ENCODE data around the gene TTLL3. TPM values are rescaled to one million over a fixed set of nuclear protein-coding genes. Genes with fewer than 3 reads are reported as not detected.

The TTLL3 gene
- total RNA-seq, 3 donors from 2014 or later (not counting 1 experiment from before 2014, with no cell fraction given): 133 to 137 (median 136) TPM

GRCh38 chr3:9834520-9835380 lies 24.7 kb downstream of the TTLL3 start:
- no peaks in the 10 kb centered on the region for H3K27me3 Mint-ChIP-seq (ENCODE audit: low read depth in 2 of 2)
- intact Hi-C loops (cut with micrococcal nuclease): no loop called here
- 94% methylated on average over 18 of the region's 18 CpGs for WGBS (ENCODE audit: insufficient coverage)
- peak overlapping the region in 1 of 2 donors; percentile 47 for H3K27ac Mint-ChIP-seq
- no peak overlapping the region for H3K4me3 Mint-ChIP-seq
- no peak overlapping the region for H3K4me3 ChIP-seq (ENCODE audit: low read length)
- ATAC-seq (no peak), DNase-seq (no peak)
- H3K9me3 Mint-ChIP-seq: no peaks in the 10 kb centered on the region
- peaks cover 46% of the 10 kb centered on the region for H3K36me3 ChIP-seq (ENCODE audit: control insufficient read depth, insufficient read depth, low read length)
- H3K27ac ChIP-seq (ENCODE audit: low read length): no peak overlapping the region
- no peaks in the 10 kb centered on the region for H3K36me3 Mint-ChIP-seq
- no peaks in the 10 kb centered on the region for H3K9me3 ChIP-seq (ENCODE audit: control insufficient read depth, insufficient read depth, low read length)
- H3K27me3 ChIP-seq (ENCODE audit: control insufficient read depth, insufficient read depth, low read length): no peaks in the 10 kb centered on the region
- peaks cover 7 to 13% of the 10 kb centered on the region in 2 donors for H3K4me1 Mint-ChIP-seq
- no peak for TF ChIP-seq CTCF (IDR thresholded peaks at IDR 0.05)
- H3K4me1 ChIP-seq (ENCODE audit: control insufficient read depth, insufficient read depth, low read length): no peaks in the 10 kb centered on the region

- H3K4me1 Mint-ChIP-seq: peaks cover 13 to 17% of the 10 kb centered on the region in 2 donors
- H3K4me3 ChIP-seq (ENCODE audit: low read length): no peak overlapping the region
- no peaks in the 10 kb centered on the region for H3K9me3 ChIP-seq (ENCODE audit: control insufficient read depth, insufficient read depth, low read length)
- peaks cover 54% of the 10 kb centered on the region for H3K36me3 ChIP-seq (ENCODE audit: control insufficient read depth, insufficient read depth, low read length)
- no peaks in the 10 kb centered on the region for H3K27me3 Mint-ChIP-seq (ENCODE audit: low read depth in 2 of 2)
- ATAC-seq (no peak), DNase-seq (no peak)
- H3K4me1 ChIP-seq (ENCODE audit: control insufficient read depth, insufficient read depth, low read length): peaks cover 4% of the 10 kb centered on the region
- TF ChIP-seq CTCF (IDR thresholded peaks at IDR 0.05): no peak
- H3K27ac ChIP-seq (ENCODE audit: low read length): no peak overlapping the region
- no peaks in the 10 kb centered on the region for H3K27me3 ChIP-seq (ENCODE audit: control insufficient read depth, insufficient read depth, low read length)
- 87% methylated on average over 11 of the region's 12 CpGs for WGBS (ENCODE audit: insufficient coverage)
- intact Hi-C loops (cut with micrococcal nuclease): no loop called here
- no peaks in the 10 kb centered on the region for H3K9me3 Mint-ChIP-seq
- no peaks in the 10 kb centered on the region for H3K36me3 Mint-ChIP-seq
- peak overlapping the region; percentile 23 to 54 for H3K27ac Mint-ChIP-seq
- H3K4me3 Mint-ChIP-seq: no peak overlapping the region
Observed at GRCh38 chr3:9837701-9838582, 27.9 kb downstream of the TTLL3 start.

GRCh38 chr3:9838856-9839255 lies 28.8 kb downstream of the TTLL3 start:
- no peaks in the 10 kb centered on the region for H3K27me3 Mint-ChIP-seq (ENCODE audit: low read depth in 2 of 2)
- TF ChIP-seq CTCF (IDR thresholded peaks at IDR 0.05): no peak
- no peaks in the 10 kb centered on the region for H3K9me3 ChIP-seq (ENCODE audit: control insufficient read depth, insufficient read depth, low read length)
- DNase-seq: no peak
- H3K4me1 Mint-ChIP-seq: peaks cover 18 to 25% of the 10 kb centered on the region in 2 donors
- no peak overlapping the region for H3K4me3 ChIP-seq (ENCODE audit: low read length)
- H3K27me3 ChIP-seq (ENCODE audit: control insufficient read depth, insufficient read depth, low read length): no peaks in the 10 kb centered on the region
- intact Hi-C loops (cut with micrococcal nuclease): no loop called here
- no peak for ATAC-seq
- H3K4me1 ChIP-seq (ENCODE audit: control insufficient read depth, insufficient read depth, low read length): peaks cover 11% of the 10 kb centered on the region
- peak overlapping the region; percentile 23 to 35 for H3K27ac Mint-ChIP-seq
- no peak overlapping the region for H3K4me3 Mint-ChIP-seq
- H3K27ac ChIP-seq (ENCODE audit: low read length): no peak overlapping the region
- H3K36me3 ChIP-seq (ENCODE audit: control insufficient read depth, insufficient read depth, low read length): peaks cover 48% of the 10 kb centered on the region
- 95% methylated on average over 4 of the region's 4 CpGs for WGBS (ENCODE audit: insufficient coverage)
- H3K36me3 Mint-ChIP-seq: no peaks in the 10 kb centered on the region
- no peaks in the 10 kb centered on the region for H3K9me3 Mint-ChIP-seq
